ENCODE measurements around the gene MAG.
A peak's percentile ranks its signal among the peaks of the same experiment; 100 is the strongest.

MAG gene

GRCh38 chr19:35296644-35297514 lies 4.9 kb downstream of the MAG start:
- DNase-seq (ENCODE audit: low spot score) = no peak
- peak; percentile 98 for FAIRE-seq

- FAIRE-seq (no peak), DNase-seq (ENCODE audit: low spot score) (no peak)
Observed at GRCh38 chr19:35297515-35297848, 5.5 kb downstream of the MAG start.

- FAIRE-seq = no peak
- DNase-seq (ENCODE audit: low spot score) = no peak
Observed at GRCh38 chr19:35297922-35298321, 6.0 kb downstream of the MAG start.

DNA sequence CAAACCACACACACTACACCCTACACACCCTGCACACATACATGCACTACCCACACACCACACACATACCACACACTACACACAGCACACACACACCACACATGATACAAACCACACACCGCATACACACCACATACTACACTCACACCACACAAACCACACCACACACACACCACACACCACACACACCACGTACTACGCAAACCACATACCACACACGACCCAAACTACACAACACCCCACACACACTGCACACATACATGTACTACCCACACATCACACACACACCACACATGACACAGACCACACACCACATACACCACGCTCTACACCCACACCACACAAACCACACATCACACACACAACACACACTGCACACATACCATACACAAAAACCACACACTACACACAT lies 6.6 kb downstream of the MAG start:
- FAIRE-seq = no peak
- no peak for DNase-seq (ENCODE audit: low spot score)

DNA sequence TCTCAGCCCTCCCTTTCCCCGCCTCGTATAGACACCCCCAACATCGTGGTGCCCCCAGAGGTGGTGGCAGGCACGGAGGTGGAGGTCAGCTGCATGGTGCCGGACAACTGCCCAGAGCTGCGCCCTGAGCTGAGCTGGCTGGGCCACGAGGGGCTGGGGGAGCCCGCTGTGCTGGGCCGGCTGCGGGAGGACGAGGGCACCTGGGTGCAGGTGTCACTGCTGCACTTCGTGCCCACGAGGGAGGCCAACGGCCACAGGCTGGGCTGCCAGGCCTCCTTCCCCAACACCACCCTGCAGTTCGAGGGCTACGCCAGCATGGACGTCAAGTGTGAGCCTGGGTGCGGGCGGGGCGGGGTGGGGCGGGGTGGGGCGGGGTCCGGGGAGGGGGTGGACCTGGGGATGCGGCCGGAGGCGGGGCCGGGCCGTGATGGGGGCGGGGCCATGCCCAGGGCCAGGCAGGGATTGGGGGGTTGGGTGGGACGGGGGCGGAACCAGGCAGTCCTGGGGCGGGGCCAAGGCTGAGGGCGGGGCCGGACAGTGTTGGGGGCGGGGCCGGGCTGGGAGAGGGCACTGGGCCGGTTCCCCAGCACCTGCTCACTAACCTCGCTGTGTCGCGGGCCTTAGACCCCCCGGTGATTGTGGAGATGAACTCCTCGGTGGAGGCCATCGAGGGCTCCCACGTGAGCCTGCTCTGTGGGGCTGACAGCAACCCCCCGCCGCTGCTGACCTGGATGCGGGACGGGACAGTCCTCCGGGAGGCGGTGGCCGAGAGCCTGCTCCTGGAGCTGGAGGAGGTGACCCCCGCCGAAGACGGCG lies 7.8 kb downstream of the MAG start:
- FAIRE-seq = no peak
- no peak for DNase-seq (ENCODE audit: low spot score)

GRCh38 chr19:35300339-35300649 lies 8.3 kb downstream of the MAG start:
- FAIRE-seq (no peak), DNase-seq (ENCODE audit: low spot score) (no peak)

DNA sequence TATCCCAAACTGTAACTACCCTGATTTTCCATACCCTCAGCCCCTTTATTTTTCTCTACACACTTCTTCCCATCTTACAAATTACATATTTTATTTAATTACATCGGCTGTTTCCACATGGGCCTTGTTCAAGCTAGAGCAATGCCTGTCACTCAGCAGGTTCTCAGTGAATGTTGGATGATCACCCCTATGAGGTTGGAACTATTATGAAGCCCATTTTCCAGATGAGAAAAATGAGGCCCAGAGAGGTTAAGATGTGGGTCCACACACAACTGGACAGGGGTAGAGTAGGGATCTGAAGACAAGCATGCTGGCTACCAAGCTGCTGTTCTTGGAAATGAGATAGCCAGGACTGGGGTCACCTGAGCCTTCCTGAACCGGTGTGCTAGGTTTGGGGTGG lies 10.0 kb downstream of the MAG start:
- DNase-seq (ENCODE audit: low spot score) (no peak), FAIRE-seq (no peak)

GRCh38 chr19:35302446-35302845 lies 10.5 kb downstream of the MAG start:
- DNase-seq (ENCODE audit: low spot score) (no peak), FAIRE-seq (no peak)

DNA sequence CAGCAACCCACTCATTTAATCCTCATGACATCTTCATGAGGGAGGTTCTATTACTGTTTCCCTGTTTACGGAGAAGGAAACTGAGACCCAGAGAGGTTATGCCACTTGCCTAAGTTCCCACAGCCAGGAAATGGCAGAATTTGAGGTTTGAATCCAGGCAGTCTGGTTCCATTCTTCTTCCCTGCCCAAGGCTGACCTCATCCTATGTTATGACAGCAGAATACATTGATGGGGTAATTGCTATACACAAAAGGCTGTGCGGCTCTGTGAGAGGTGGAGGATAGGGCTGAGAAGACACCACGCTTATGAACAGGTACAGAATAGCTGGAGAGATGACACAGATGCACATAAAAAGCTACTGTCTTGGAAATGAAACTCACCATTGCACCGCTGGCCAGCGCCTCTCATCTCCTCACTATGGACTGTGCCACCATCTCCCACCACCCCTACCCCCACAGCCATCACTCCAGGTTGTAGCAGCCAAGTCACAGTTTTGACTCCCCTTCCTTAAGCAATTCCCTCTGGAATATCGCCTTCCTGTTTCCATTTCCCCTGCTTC lies 11.5 kb downstream of the MAG start:
- DNase-seq (ENCODE audit: low spot score) = no peak

GRCh38 chr19:35304036-35304435 lies 12.1 kb downstream of the MAG start:
- FAIRE-seq = no peak
- DNase-seq (ENCODE audit: low spot score) = no peak

More for the DNA sequence above, 11.5 kb downstream of the MAG start:
- FAIRE-seq = no peak

GRCh38 chr19:35305181-35305580 lies 13.2 kb downstream of the MAG start:
- DNase-seq (ENCODE audit: low spot score) (no peak), FAIRE-seq (no peak)

GRCh38 chr19:35306473-35307246 lies 14.7 kb downstream of the MAG start:
- DNase-seq (ENCODE audit: low spot score) = peak; percentile 62
- no peak for FAIRE-seq

DNA sequence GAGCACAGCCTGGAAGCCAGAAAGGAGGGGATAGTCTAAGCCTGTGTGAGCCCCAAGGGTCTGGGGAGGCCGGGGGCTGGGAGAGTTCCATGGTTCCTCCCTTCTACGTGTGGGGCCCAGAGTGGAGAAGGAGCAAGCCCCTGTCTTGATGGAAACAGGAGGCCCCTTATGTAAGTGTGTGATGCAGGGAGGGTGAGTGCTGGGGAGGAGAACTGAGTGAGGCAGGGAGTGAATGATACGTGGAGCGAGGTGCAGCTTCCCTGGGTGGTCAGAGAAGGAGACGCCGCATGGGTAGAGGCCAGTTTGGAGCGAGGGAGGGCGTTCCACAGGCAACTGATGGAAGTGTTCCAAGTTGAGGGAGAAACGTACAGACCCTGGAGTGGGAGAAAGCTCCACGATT lies 16.0 kb downstream of the MAG start:
- DNase-seq (ENCODE audit: low spot score) (no peak), FAIRE-seq (no peak)

DNA sequence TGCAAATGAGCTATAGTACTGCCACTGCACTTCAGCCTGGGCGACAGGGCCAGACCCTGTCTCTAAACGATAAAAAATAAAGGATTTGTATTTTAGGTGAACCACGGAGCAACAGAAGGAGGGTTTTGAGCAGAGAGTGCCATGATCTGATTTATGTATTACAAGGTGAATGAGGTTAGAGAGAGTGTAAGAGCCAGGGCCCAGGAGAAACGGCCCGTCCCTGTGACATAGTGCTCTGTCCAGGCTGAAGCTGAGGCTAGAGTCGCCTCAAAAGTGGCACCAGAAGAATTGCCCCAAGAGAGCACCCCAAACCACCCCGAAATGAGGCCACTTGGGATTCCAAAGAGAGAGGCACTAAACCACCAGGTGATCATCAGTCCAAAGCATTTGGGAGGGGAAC lies 16.9 kb downstream of the MAG start:
- FAIRE-seq (no peak), DNase-seq (ENCODE audit: low spot score) (no peak)

- FAIRE-seq (no peak), DNase-seq (ENCODE audit: low spot score) (no peak)
Observed at GRCh38 chr19:35309481-35310279, 17.7 kb downstream of the MAG start.

- FAIRE-seq = no peak
- DNase-seq (ENCODE audit: low spot score) = no peak
Observed at GRCh38 chr19:35310331-35310730, 18.4 kb downstream of the MAG start.

DNA sequence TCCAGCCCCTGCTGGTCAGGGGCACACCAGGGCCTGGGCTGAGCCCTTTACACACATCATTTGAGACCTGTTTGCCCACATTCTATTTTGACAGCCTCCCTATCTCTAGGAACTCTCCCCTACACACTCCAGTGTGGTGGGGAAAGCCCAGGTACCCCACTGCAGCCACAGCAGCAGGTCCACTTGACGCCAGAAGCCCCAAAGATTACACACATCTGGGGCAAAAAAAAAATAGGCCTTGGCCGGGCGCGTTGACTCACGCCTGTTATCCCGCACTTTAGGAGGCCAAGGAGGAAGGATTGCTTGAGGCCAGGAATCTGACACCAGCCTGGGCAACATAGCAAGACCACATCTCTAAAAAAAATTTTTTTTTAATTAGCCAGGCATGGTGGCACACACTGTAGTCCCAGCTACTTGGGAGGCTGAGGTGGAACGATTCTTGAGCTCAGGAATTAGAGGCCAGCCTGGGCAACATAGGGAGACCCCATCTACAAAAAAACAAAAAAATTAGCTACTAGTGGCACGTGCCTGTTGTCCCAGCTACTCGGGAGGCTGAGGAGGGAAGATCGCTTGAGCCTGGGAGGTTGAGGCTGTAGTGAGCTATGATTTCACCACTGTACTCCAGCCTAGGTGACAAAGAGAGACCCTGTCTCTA lies 19.0 kb downstream of the MAG start:
- no peak for DNase-seq (ENCODE audit: low spot score)
- no peak for FAIRE-seq

DNA sequence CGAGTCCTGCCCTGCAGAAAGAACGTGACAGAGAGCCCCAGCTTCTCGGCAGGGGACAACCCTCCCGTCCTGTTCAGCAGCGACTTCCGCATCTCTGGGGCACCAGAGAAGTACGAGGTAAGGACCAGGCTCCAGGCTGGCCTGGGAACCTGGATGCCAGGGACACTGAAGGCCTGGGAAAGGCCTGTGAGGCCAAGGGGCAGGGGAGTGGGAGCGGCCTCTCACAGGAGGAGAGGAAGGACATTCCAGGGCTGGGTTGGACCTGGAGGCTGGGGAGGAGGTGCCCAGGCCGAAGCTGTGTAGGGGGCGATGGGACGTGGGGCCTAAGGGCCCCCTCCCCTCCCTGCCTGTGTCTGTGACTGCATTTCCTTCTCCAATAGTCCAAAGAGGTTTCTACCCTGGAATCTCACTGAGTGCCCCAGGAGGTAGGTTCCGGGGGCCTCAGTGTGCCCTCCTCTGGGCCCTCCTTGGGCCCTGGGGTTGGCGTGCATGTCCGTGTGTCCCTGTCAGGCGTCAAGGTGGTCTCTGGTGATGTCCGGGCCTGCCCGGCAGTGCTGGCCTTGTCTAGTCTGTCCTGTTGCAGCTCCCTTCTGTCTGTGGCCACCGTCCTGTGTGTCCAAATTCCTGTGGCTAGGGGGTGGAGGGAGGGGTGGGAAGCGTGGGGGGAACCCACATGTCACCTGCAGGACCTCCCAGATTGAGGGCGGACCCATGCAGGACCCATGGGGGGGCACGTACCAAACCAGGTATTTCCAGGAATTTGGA lies 20.1 kb downstream of the MAG start:
- no peak for FAIRE-seq
- peak; percentile 71 for DNase-seq (ENCODE audit: low spot score)

DNA sequence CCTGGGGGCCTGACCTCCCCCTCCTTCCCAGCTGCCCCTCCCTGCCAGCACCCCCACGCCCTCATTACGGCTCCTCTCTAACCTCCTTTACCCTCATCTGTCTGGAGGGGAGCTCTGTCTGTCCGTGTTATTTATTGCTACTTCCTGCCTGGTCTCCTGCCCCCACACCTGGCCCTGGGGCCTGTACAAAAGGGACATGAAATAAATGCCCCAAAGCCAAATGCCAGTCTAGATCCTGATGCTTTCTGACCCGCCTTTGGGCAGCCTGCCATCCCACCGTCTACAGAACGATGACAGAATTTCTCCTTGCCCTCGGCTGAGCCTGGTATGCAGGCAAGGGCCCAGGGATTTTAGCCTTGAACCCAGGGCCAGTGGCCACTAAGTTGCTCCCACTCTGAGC lies 21.6 kb downstream of the MAG start:
- FAIRE-seq (no peak), DNase-seq (ENCODE audit: low spot score) (peak; percentile 44)

GRCh38 chr19:35314031-35314430 lies 22.1 kb downstream of the MAG start:
- no peak for DNase-seq (ENCODE audit: low spot score)
- no peak for FAIRE-seq
